ENCODE results near the gene CYP27A1.

The CYP27A1 gene

GRCh38 chr2:218859556-218859987 is 77.6 kb downstream of the CYP27A1 start, which contains the start of gene WNT6:
TSS of gene WNT6 (plus strand) at chr2:218859805. CDS start at chr2:218860038, 233 bp downstream.
- no peak for TF ChIP-seq CTCF (IDR thresholded peaks at IDR 0.05; ENCODE audit: low read depth, low read length)
- no peak for DNase-seq (ENCODE audit: low read depth, low spot score)
- in situ Hi-C loops (cut with HindIII; ENCODE audit: low sequenced_read_pairs): no loop called here
- H3K4me3 ChIP-seq (ENCODE audit: low read depth, low read length): no peak within 1 kb of the TSS

GRCh38 chr2:218859988-218860831 is 78.3 kb downstream of the CYP27A1 start:
- no peak for TF ChIP-seq CTCF (IDR thresholded peaks at IDR 0.05; ENCODE audit: low read depth, low read length)
- in situ Hi-C loops (cut with HindIII; ENCODE audit: low sequenced_read_pairs): no loop called here
- no peak for DNase-seq (ENCODE audit: low read depth, low spot score)
- no peak overlapping the region for H3K4me3 ChIP-seq (ENCODE audit: low read depth, low read length)

DNA sequence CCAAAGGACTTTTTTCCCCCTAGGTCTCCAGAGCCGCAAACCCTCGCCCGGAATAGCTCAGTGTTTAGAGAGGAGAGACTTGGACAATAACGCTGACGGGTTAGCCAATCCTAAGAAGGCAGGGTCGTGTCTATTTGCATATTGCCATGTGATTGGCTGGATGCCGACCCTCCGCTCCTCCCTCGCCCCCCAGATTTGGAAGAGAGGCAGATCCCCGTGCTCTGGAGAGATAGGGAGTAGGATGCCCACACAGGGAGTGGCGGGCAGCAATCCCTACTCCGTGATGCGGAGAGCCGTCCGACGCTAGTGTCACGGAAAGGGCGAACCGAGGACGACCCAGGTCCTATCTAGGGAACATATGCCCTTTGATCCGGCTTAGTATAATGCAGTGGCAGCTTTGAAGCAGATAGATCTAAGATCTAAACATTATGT is 79.0 kb downstream of the CYP27A1 start:
- in situ Hi-C loops (cut with HindIII; ENCODE audit: low sequenced_read_pairs): no loop called here
- H3K4me3 ChIP-seq (ENCODE audit: low read depth, low read length): no peak overlapping the region
- TF ChIP-seq CTCF (IDR thresholded peaks at IDR 0.05; ENCODE audit: low read depth, low read length): no peak
- DNase-seq (ENCODE audit: low read depth, low spot score): peak; percentile 20

DNA sequence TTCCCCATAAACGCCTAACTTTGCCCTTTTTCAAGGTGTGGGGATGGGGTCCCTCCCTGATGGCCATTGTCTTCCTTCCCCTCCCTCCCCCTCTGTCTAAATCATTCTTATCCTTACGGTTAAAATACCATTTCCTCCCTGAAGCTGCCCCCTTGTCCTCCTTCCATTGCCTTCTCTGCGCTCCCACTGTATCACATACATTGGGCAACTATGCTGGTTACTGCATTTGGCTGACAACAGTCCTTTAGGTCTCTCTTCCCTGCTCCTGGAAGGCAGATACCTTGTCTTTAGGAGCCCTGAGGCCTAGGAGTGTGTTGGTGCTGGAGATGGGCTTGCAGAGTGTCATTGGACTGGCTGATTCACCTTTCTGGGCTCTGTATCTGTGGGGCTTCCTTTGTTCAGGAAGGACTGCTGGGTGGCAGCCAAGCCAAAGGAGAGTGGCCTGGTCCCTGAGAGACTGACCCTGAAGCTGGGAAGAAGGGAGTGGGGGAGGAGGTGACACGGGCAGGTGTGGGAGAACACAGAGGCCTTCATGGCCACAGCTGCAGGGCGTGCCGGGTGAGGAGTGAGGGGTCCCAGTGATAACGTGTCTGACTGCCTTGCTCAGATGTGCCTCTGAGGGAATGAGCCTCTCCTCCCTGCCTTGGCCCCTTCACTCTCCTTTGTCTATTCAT is 79.8 kb downstream of the CYP27A1 start:
- no peak overlapping the region for H3K4me3 ChIP-seq (ENCODE audit: low read depth, low read length)
- no peak for TF ChIP-seq CTCF (IDR thresholded peaks at IDR 0.05; ENCODE audit: low read depth, low read length)
- DNase-seq (ENCODE audit: low read depth, low spot score): no peak
- in situ Hi-C loops (cut with HindIII; ENCODE audit: low sequenced_read_pairs): no loop called here

GRCh38 chr2:218863021-218863520 is 81.1 kb downstream of the CYP27A1 start:
- no peak for DNase-seq (ENCODE audit: low read depth, low spot score)
- no peak overlapping the region for H3K4me3 ChIP-seq (ENCODE audit: low read depth, low read length)
- in situ Hi-C loops (cut with HindIII; ENCODE audit: low sequenced_read_pairs): no loop called here
- TF ChIP-seq CTCF (IDR thresholded peaks at IDR 0.05; ENCODE audit: low read depth, low read length): no peak

Data from astrocyte of the spinal cord (primary cell).